Spleen (tissue), 11 donors: Measurements from ENCODE around the gene SRGAP2B. TPM values are rescaled to one million over a fixed set of nuclear protein-coding genes. Genes with fewer than 3 reads are reported as not detected.
"Not testable (repeated sequence)": the region's sequence is repeated elsewhere in the genome, so short reads cannot be mapped to it uniquely, and the experiment has no call there.

Source experiments
- DNase-seq: peaks from one replicate; pipeline ENCODE4 v3.0.0-alpha.2; 2020
- H3K27ac ChIP-seq, 8 donors: fragments of 200-600 bp; sonication (generic) in 7 of 8; 1 replicate in 4 of 8; 2 replicates in 4 of 8; pipeline versions ENCODE4 v1.5.0 to v1.8.0; 2016 to 2021; ENCODE audit warnings: inconsistent platforms in 4 of 8, mild to moderate bottlenecking in 4 of 8, moderate library complexity in 1 of 8
- H3K27me3 ChIP-seq, 7 donors: fragments of 200-600 bp; sonication (generic) in 6 of 7; replicated peaks in 1 of 7; 1 replicate in 4 of 7; 2 replicates in 3 of 7; pipeline versions ENCODE4 v1.5.0 to v1.8.0; 2016 to 2021; ENCODE audit warnings: inconsistent platforms in 3 of 7, mild to moderate bottlenecking in 1 of 7
- H3K36me3 ChIP-seq, 6 donors: fragments of 200-600 bp; sonication (generic) in 5 of 6; 1 replicate in 4 of 6; 2 replicates in 2 of 6; pipeline versions ENCODE4 v1.5.0 to v1.8.0; 2016 to 2021; ENCODE audit warnings: inconsistent platforms in 2 of 6
- H3K4me1 ChIP-seq, 6 donors: fragments of 200-600 bp; sonication (generic) in 5 of 6; 1 replicate in 3 of 6; 2 replicates in 3 of 6; pipeline versions ENCODE4 v1.5.0 to v1.8.0; 2016 to 2021; ENCODE audit warnings: inconsistent platforms in 3 of 6
- H3K4me3 ChIP-seq, 8 donors: fragments of 200-600 bp; sonication (generic) in 7 of 8; 1 replicate in 4 of 8; 2 replicates in 4 of 8; pipeline versions ENCODE4 v1.5.0 to v1.8.0; 2016 to 2021; ENCODE audit warnings: inconsistent platforms in 4 of 8, mild to moderate bottlenecking in 4 of 8, moderate library complexity in 2 of 8
- H3K9me3 ChIP-seq, 8 donors: fragments of 200-600 bp; sonication (generic) in 7 of 8; 1 replicate in 4 of 8; 2 replicates in 4 of 8; pipeline versions ENCODE4 v1.5.0 to v1.8.0; 2016 to 2021; ENCODE audit warnings: inconsistent platforms in 4 of 8
- POLR2AphosphoS5 ChIP-seq, 3 donors: sonication (generic); formaldehyde crosslinking; IDR thresholded peaks; one replicate each; pipeline ENCODE4 v1.5.1; 2017; ENCODE audit warnings: antibody characterized with exemption in 3 of 3
- WGBS, 5 donors: extraction: QIAGEN DNeasy Blood & Tissue Kit in 3 of 5; methylation state at CpG; one replicate each; pipeline versions ENCODE4 v1.1.5 to v1.1.7; 2013 to 2018; 5-methylcytosine and 5-hydroxymethylcytosine counted together
- intact Hi-C: fragments of 100-400 bp; cut with DNase I; formaldehyde crosslinking; loops from one replicate; pipeline ENCODE4 v1.15.0; 2023; ENCODE audit warnings: low total_unique reads
- polyA plus RNA-seq, 3 donors: library from polyadenylated mRNA; stranded (reverse); fragments of 200-250 nt; gene quantifications; one replicate each; pipeline ENCODE4 v1.2.1, GENCODE V29; 2013
- total RNA-seq, 7 donors: library from RNA; depleted of rRNA in 3 of 7; stranded (reverse); fragments of >200 nt in 3 of 7; fragmentation: NEBNext Ultra II Directional in 4 of 7; extraction: Animal tissue kit (Norgen Biotek cat#: 25700) in 4 of 7; gene quantifications; one replicate each; pipeline versions ENCODE4 v1.1.0 to v1.2.1, GENCODE V29; 2016 to 2021
- donor health status: healthy with polysubstance abuse.
- donor health status: DM: no; HTN: no; CAD: no; lungs with moderate emphysema.
- donor health status: DM: no; HTN: no; CAD: no.
- donor health status: Bipolar disorder and iron deficiency.
- donor health status: healthy.
- donor health status: DM: no; HTN: no; CAD: no.
- donor health status: DM: yes; HTN: yes; CAD: no.

SRGAP2B gene
- total and polyA plus RNA-seq, 10 donors, result 3.4 to 77.7 (median 43.1) TPM

- DNase-seq, H3K27ac ChIP-seq, H3K4me3 ChIP-seq, H3K36me3 ChIP-seq, intact Hi-C loops, H3K4me1 ChIP-seq, H3K27me3 ChIP-seq, H3K9me3 ChIP-seq: not testable (repeated sequence)
- no CpG with 5 or more reads among the region's 3 CpGs for WGBS, 5 donors
Measured at GRCh38 chr1:144935310-144935709, 159.8 kb downstream of the SRGAP2B start.

GRCh38 chr1:144933014-144933413, 162.1 kb downstream of the SRGAP2B start:
- H3K27ac ChIP-seq, DNase-seq, intact Hi-C loops, H3K36me3 ChIP-seq, H3K4me3 ChIP-seq, H3K27me3 ChIP-seq, H3K4me1 ChIP-seq, H3K9me3 ChIP-seq: not testable (repeated sequence)
- WGBS, 5 donors, result 81 to 89% (median 87%) methylated on average over 2 to 4 of the region's 5 CpGs

- H3K27me3 ChIP-seq, H3K4me3 ChIP-seq, H3K27ac ChIP-seq, H3K4me1 ChIP-seq, H3K9me3 ChIP-seq, H3K36me3 ChIP-seq, intact Hi-C loops, DNase-seq: not testable (repeated sequence)
- TF ChIP-seq POLR2AphosphoS5 (IDR thresholded peaks at IDR 0.05), result peak in 1 of 3 donors; percentile 32
- WGBS, 5 donors, result 57 to 93% (median 87%) methylated on average over 3 to 4 of the region's 5 CpGs
Measured at GRCh38 chr1:144932153-144932552, 163.0 kb downstream of the SRGAP2B start.

GRCh38 chr1:144931553-144931952, 163.6 kb downstream of the SRGAP2B start:
- H3K27ac ChIP-seq, H3K4me1 ChIP-seq, intact Hi-C loops, H3K4me3 ChIP-seq, H3K9me3 ChIP-seq, DNase-seq, H3K36me3 ChIP-seq, H3K27me3 ChIP-seq: not testable (repeated sequence)
- WGBS, 5 donors, result 64 to 100% (median 74%) methylated on average over 1 of the region's 1 CpG

GRCh38 chr1:144930085-144930777, 164.9 kb downstream of the SRGAP2B start:
- H3K4me3 ChIP-seq, DNase-seq, H3K9me3 ChIP-seq, H3K4me1 ChIP-seq, H3K36me3 ChIP-seq, intact Hi-C loops, H3K27ac ChIP-seq, H3K27me3 ChIP-seq: not testable (repeated sequence)
- WGBS, 5 donors, result 51 to 77% (median 70%) methylated on average over 2 to 4 of the region's 6 CpGs; no CpG with 5 or more reads in 1 of the 5 donors

- H3K4me3 ChIP-seq, H3K27ac ChIP-seq, DNase-seq, H3K9me3 ChIP-seq, H3K36me3 ChIP-seq, H3K4me1 ChIP-seq, H3K27me3 ChIP-seq, intact Hi-C loops: not testable (repeated sequence)
- WGBS, 5 donors, result 85 to 100% (median 94%) methylated on average over 1 of the region's 1 CpG
Measured at GRCh38 chr1:144927292-144927691, 167.8 kb downstream of the SRGAP2B start.

- H3K4me3 ChIP-seq, H3K4me1 ChIP-seq, H3K36me3 ChIP-seq, H3K27ac ChIP-seq, H3K9me3 ChIP-seq, DNase-seq, intact Hi-C loops, H3K27me3 ChIP-seq: not testable (repeated sequence)
- WGBS, 5 donors, result no CpG with 5 or more reads among the region's 5 CpGs
Measured at GRCh38 chr1:144923640-144924039, 171.5 kb downstream of the SRGAP2B start.

- peak overlapping the region in 3 of 8 donors; percentile 33 to 50 (median 43) for H3K27ac ChIP-seq
- intact Hi-C loops, H3K36me3 ChIP-seq, DNase-seq, H3K9me3 ChIP-seq, H3K4me3 ChIP-seq, H3K27me3 ChIP-seq, H3K4me1 ChIP-seq: not testable (repeated sequence)
- 64 to 77% (median 73%) methylated on average over 2 to 3 of the region's 4 CpGs; no CpG with 5 or more reads in 1 of the 5 donors for WGBS, 5 donors
Measured at GRCh38 chr1:144922785-144923184, 172.3 kb downstream of the SRGAP2B start.

- H3K27me3 ChIP-seq, H3K4me3 ChIP-seq, H3K36me3 ChIP-seq, intact Hi-C loops, H3K4me1 ChIP-seq, H3K9me3 ChIP-seq, H3K27ac ChIP-seq, DNase-seq: not testable (repeated sequence)
Measured at GRCh38 chr1:144919106-144919505, 176.0 kb downstream of the SRGAP2B start.

GRCh38 chr1:144918027-144918603, 177.0 kb downstream of the SRGAP2B start:
- H3K9me3 ChIP-seq, DNase-seq, intact Hi-C loops, H3K36me3 ChIP-seq, H3K4me1 ChIP-seq, H3K4me3 ChIP-seq, H3K27ac ChIP-seq, H3K27me3 ChIP-seq: not testable (repeated sequence)
- WGBS, 5 donors, result 10 to 60% (median 38%) methylated on average over 1 of the region's 3 CpGs
